HUES48 (cell line): ENCODE measurements around the gene ANKS4B.
"Not testable (repeated sequence)": the region's sequence is repeated elsewhere in the genome, so short reads cannot be mapped to it uniquely, and the experiment has no call there.

Experiments used
- H3K27ac ChIP-seq: one replicate; pipeline ENCODE4 v1.7.0; 2013; ENCODE audit warnings: low read depth, low read length, inconsistent platforms
- H3K27me3 ChIP-seq: 2 replicates; pipeline ENCODE4 v1.6.1; 2013; ENCODE audit warnings: mild to moderate bottlenecking, low read length; ENCODE audit not compliant: control insufficient read depth, insufficient read depth
- H3K36me3 ChIP-seq: 2 replicates; pipeline ENCODE4 v1.6.1; 2013; ENCODE audit warnings: low read length; ENCODE audit not compliant: control insufficient read depth, insufficient read depth
- H3K4me1 ChIP-seq: 2 replicates; pipeline ENCODE4 v1.6.1; 2013; ENCODE audit warnings: mild to moderate bottlenecking, low read length; ENCODE audit not compliant: control insufficient read depth, insufficient read depth
- H3K4me3 ChIP-seq: 2 replicates; pipeline ENCODE4 v1.5.1; 2013; ENCODE audit warnings: mild to moderate bottlenecking, low read depth, low read length
- H3K9ac ChIP-seq: 2 replicates; pipeline ENCODE4 v1.6.1; 2013; ENCODE audit warnings: mild to moderate bottlenecking, low read depth, low read length, moderate library complexity
- H3K9me3 ChIP-seq: 2 replicates; pipeline ENCODE4 v1.6.1; 2013; ENCODE audit warnings: low read length; ENCODE audit not compliant: control insufficient read depth, insufficient read depth

ANKS4B gene

DNA sequence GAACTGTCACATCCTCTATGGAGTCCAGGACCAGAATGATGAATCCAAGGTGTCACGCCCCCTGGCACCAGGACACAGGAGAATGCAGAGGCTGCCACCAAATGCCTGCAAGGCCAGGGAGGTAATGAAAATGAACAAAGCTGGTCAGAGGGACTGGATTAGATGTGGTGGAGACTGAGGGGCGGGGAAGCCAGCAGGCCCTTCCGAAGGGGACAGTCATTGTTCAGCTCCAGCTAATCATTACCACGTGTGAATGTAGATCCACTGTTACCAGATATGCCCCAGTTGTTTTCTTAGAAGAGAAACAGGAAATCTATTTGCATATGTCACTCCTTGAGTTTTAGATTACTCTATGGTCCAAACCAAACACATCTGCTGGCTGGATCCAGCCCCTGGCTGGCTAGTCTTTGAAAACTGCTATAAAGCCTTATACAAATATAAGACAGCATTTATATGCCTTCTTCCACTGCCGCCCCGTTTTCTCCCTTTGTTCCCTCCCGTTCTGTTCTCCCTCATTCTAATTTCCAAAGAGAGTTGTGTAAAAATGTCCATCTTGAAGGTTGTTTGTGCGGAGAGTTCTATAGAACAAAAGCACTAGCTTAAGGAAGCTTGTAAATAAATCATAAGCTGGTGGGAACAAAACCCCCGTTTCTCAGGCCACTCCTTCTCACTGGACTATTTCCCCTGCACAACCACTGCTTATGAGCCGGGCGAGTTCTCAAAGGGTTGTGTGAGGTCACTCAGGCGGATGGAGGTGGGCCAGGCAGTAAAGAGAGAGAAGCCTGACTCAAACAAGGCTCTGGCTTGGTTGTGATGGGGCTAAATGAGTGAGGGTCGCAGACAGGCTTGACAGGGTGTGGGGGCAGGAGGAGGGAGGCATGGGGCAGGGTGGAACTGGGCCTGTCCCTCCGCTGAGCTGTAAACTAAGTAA is 30.4 kb downstream of the ANKS4B start:
- no peaks in the 10 kb centered on the region for H3K36me3 ChIP-seq
- H3K4me3 ChIP-seq: no peak overlapping the region
- no peaks in the 10 kb centered on the region for H3K27me3 ChIP-seq
- H3K4me1 ChIP-seq: no peaks in the 10 kb centered on the region
- H3K9me3 ChIP-seq: no peaks in the 10 kb centered on the region
- H3K9ac ChIP-seq: no peak overlapping the region
- no peak overlapping the region for H3K27ac ChIP-seq

DNA sequence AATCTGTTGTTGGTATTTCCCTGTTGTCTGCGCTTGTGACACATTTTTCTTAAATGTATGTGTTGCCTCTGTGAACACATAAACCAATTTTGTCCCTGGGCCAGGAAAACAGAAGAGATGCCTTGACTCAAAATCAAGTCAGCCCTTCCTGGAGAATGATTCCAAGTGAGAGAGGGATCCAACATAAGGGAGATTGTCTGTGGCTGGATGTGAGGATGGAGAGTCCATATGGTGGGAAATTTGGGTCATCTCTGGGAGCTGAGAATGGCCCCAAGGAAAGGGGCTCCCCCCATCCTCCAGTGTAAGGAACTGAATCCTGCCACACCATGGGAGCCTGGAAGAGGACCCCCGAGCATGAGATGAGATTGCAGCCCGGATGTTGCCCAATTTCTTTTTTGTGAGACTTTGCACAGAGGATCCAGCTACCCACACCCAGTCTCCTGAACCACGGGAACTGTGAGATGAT is 31.1 kb downstream of the ANKS4B start:
- no peaks in the 10 kb centered on the region for H3K9me3 ChIP-seq
- no peak overlapping the region for H3K9ac ChIP-seq
- no peaks in the 10 kb centered on the region for H3K27me3 ChIP-seq
- H3K4me1 ChIP-seq: no peaks in the 10 kb centered on the region
- H3K4me3 ChIP-seq: no peak overlapping the region
- no peak overlapping the region for H3K27ac ChIP-seq
- no peaks in the 10 kb centered on the region for H3K36me3 ChIP-seq

DNA sequence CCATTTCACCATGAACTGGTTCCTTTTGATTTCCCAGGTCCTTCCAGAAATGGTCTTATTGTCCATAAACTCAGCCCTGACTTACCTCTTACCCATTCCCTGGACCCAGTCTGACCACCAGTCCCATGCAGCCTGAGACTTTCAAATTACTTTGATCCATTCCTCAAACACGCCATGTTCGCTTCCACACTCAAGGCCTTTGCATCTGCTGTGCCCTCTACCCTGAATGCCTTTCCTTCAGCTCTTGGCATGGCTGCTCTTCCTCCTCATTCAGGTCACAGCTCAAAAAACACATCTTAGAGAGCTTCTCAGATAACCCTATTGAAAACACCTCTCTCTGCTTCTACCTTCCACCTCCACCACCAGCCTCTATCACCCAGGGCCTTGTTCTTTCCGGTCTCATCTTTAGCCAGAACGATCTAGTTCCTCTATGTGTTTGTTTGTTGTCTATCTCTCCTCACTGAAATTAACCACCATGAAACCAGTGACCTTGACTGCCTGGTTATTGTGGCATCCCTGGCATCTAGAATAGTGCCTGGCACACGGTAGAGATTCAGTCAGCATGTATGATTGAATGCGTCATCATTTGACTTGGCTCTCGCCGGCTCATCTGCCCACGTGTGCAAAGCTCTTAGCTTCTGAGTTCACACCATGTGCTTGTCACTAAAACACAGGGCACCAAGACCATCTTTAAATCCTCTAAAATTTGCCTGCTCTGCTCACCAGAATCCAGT is 31.8 kb downstream of the ANKS4B start:
- Histone ChIP-seq H3K27me3 (no peaks in the 10 kb centered on the region), H3K9me3 (no peaks in the 10 kb centered on the region), H3K4me1 (no peaks in the 10 kb centered on the region), H3K4me3 (no peak overlapping the region), H3K9ac (no peak overlapping the region), H3K27ac (no peak overlapping the region), H3K36me3 (no peaks in the 10 kb centered on the region)

- H3K4me3 ChIP-seq: no peak overlapping the region
- no peak overlapping the region for H3K27ac ChIP-seq
- no peak overlapping the region for H3K9ac ChIP-seq
- no peaks in the 10 kb centered on the region for H3K9me3 ChIP-seq
- no peaks in the 10 kb centered on the region for H3K36me3 ChIP-seq
- H3K4me1 ChIP-seq: no peaks in the 10 kb centered on the region
- no peaks in the 10 kb centered on the region for H3K27me3 ChIP-seq
These were observed 33.8 kb downstream of the ANKS4B start for GRCh38 chr16:21267298-21267697.

- H3K36me3 ChIP-seq: no peaks in the 10 kb centered on the region
- H3K27me3 ChIP-seq: no peaks in the 10 kb centered on the region
- H3K4me1 ChIP-seq: 0 out of 2 replicates have a peak, but pooled peaks cover under 1% of the 10 kb centered on the region
- H3K4me3 ChIP-seq: no peak overlapping the region
- no peak overlapping the region for H3K27ac ChIP-seq
- H3K9me3 ChIP-seq: no peaks in the 10 kb centered on the region
- no peak overlapping the region for H3K9ac ChIP-seq
These were observed 34.7 kb downstream of the ANKS4B start for GRCh38 chr16:21268236-21268635.

DNA sequence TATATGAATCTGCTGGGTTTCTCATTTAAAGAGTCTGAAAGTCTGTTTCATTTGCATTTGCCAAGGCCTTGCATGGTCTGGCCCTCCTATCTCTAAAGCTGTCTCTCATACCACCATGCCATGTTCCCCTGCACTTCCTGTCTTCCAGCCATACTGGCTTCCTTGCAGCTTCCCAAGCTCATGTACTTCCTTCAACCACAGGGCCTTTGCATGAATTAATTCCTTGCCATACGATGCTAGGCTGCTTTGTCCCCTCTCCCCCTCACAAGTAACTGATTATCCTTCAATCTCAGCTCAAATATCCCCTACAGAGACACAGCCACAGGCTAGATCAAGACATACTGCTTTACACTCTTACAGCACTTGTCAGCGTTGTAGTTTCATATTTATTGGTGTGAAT is 38.8 kb downstream of the ANKS4B start:
- Histone ChIP-seq H3K9me3 (no peaks in the 10 kb centered on the region), H3K36me3 (no peaks in the 10 kb centered on the region), H3K9ac (no peak overlapping the region), H3K27ac (no peak overlapping the region), H3K27me3 (peaks cover 10% of the 10 kb centered on the region; the same call in 1 of the 2 replicates), H3K4me1 (peaks cover 14% of the 10 kb centered on the region), H3K4me3 (no peak overlapping the region)

DNA sequence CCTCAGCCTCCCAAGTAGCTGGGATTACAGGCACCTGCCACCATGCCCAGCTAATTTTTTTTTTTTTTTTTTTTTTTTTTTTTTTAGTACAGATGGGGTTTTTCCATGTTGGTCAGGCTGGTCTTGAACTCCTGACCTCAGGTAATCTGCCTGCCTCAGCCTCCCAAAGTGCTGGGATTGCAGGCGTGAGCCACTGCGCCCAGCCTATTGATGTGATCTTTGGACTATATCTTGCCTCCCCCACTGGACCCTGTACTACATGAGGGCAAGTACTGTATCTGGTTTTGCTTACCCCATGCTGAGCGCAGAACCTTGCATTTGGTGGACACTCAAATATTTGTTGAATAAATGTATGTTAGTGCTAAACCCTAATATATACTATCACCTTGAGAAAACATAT is 39.3 kb downstream of the ANKS4B start:
- not testable (repeated sequence) for H3K9ac ChIP-seq, H3K9me3 ChIP-seq, H3K27ac ChIP-seq, H3K4me3 ChIP-seq, H3K36me3 ChIP-seq
- H3K4me1 ChIP-seq: peaks cover 19% of the 10 kb centered on the region
- H3K27me3 ChIP-seq: peaks cover 15% of the 10 kb centered on the region

- Histone ChIP-seq H3K27me3 (peaks cover 26% of the 10 kb centered on the region), H3K4me1 (peaks cover 22% of the 10 kb centered on the region), H3K4me3 (no peak overlapping the region), H3K9ac (no peak overlapping the region), H3K36me3 (no peaks in the 10 kb centered on the region), H3K9me3 (no peaks in the 10 kb centered on the region), H3K27ac (peak overlapping the region; percentile 14)
These were observed 40.8 kb downstream of the ANKS4B start for GRCh38 chr16:21274172-21274726.

- H3K36me3 ChIP-seq: no peaks in the 10 kb centered on the region
These were observed 42.0 kb downstream of the ANKS4B start for GRCh38 chr16:21275529-21275928.

GRCh38 chr16:21276090-21276489 is 42.6 kb downstream of the ANKS4B start:
- peaks cover 33% of the 10 kb centered on the region for H3K27me3 ChIP-seq
- no peak overlapping the region for H3K4me3 ChIP-seq
- no peak overlapping the region for H3K27ac ChIP-seq
- H3K9me3 ChIP-seq: no peaks in the 10 kb centered on the region
- no peak overlapping the region for H3K9ac ChIP-seq
- H3K36me3 ChIP-seq: no peaks in the 10 kb centered on the region
- H3K4me1 ChIP-seq: peaks cover 22% of the 10 kb centered on the region

More at GRCh38 chr16:21275529-21275928, 42.0 kb downstream of the ANKS4B start:
- Histone ChIP-seq H3K27me3 (peaks cover 33% of the 10 kb centered on the region), H3K27ac (no peak overlapping the region), H3K9me3 (no peaks in the 10 kb centered on the region), H3K4me1 (peaks cover 22% of the 10 kb centered on the region), H3K9ac (no peak overlapping the region), H3K4me3 (no peak overlapping the region)
